AG09309 (cell line): ENCODE results near the gene FIP1L1.
A peak's percentile ranks its signal among the peaks of the same experiment; 100 is the strongest.
"Not testable (repeated sequence)": the region's sequence is repeated elsewhere in the genome, so short reads cannot be mapped to it uniquely, and the experiment has no call there.

Experiments used
- DNase-seq: peaks from one replicate; pipeline ENCODE4 v3.0.0-alpha.2; 2010; ENCODE audit warnings: low read depth
- H3K4me3 ChIP-seq: 2 replicates; pipeline ENCODE4 v1.5.1; 2011; ENCODE audit warnings: mild to moderate bottlenecking, low read depth, low read length, moderate library complexity; ENCODE audit not compliant: control insufficient read depth
- TF ChIP-seq, protein P1 (sequence below): IDR thresholded peaks from 2 replicates; pipeline ENCODE4 v1.5.1; 2011; ENCODE audit warnings: mild to moderate bottlenecking, low read depth, low read length, inconsistent platforms; ENCODE audit not compliant: insufficient read depth, control insufficient read depth; ENCODE audit errors: missing control alignments

Gene FIP1L1

DNA sequence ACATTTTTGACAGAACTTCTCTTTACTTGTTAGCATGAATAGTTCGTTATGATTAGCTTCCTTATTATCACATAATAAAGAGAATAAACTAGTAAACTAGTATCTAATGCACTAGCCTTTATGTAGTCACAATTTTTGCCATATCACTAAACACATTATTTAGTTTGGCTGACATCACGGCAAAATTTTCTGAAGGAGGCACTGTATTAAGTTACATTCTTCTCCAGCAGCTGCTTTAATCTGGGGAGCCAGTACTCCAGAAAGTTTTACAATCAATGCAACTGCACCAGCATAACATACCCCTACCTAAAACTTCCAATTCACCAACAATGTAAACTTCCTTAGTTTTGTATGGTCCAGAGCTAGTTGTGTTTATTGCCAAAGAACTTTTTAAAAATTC, 87.8 kb downstream of the FIP1L1 start:
- no peak for DNase-seq
- TF ChIP-seq, protein P1, sequence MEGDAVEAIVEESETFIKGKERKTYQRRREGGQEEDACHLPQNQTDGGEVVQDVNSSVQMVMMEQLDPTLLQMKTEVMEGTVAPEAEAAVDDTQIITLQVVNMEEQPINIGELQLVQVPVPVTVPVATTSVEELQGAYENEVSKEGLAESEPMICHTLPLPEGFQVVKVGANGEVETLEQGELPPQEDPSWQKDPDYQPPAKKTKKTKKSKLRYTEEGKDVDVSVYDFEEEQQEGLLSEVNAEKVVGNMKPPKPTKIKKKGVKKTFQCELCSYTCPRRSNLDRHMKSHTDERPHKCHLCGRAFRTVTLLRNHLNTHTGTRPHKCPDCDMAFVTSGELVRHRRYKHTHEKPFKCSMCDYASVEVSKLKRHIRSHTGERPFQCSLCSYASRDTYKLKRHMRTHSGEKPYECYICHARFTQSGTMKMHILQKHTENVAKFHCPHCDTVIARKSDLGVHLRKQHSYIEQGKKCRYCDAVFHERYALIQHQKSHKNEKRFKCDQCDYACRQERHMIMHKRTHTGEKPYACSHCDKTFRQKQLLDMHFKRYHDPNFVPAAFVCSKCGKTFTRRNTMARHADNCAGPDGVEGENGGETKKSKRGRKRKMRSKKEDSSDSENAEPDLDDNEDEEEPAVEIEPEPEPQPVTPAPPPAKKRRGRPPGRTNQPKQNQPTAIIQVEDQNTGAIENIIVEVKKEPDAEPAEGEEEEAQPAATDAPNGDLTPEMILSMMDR: no peak
- H3K4me3 ChIP-seq: no peak overlapping the region

DNA sequence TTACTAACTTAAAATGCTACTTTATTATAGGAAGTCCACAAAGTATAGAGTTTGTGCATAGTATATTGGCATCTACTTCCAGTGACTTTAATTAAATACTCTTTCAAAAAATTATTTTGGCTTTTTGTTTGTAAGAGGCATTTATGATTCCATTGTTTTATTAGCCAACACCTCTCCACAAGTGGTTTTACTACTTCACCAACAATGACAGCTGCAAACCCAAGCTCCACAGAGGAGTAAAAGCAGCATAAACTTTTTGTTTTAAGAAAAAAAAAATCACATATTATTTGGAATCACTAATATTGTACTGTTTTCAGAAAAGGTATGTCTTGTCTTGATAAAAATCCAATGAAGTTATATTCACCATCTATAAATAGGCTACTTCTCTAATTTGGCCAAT, 88.5 kb downstream of the FIP1L1 start:
- TF ChIP-seq, protein P1: no peak
- no peak overlapping the region for H3K4me3 ChIP-seq
- no peak for DNase-seq

DNA sequence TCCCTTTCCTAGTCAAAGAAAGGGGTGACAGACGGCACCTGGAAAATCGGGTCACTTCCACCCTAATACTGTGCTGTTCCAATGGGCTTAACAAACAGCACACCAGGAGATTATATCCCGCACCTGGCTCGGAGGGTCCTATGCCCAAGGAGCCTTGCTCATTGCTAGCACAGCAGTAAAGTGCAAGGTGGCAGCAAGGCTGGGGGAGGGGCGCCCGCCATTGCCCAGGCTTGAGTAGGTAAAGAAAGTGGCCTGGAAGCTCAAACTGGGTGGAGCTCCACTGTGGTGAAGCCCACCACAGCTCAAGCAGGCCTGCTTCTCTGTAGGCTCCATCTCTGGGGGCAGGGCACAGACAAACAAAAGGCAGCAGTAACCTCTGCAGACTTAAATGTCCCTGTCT, 89.1 kb downstream of the FIP1L1 start:
- not testable (repeated sequence) for DNase-seq

GRCh38 chr4:53476232-53477037, 99.0 kb downstream of the FIP1L1 start:
- DNase-seq: peak; percentile 99
- no peak overlapping the region for H3K4me3 ChIP-seq
- TF ChIP-seq, protein P1: no peak

More for the DNA sequence above, 89.1 kb downstream of the FIP1L1 start:
- H3K4me3 ChIP-seq: not testable (repeated sequence)

- TF ChIP-seq, protein P1: no peak
Observed at GRCh38 chr4:53477038-53477565, 99.7 kb downstream of the FIP1L1 start.

DNA sequence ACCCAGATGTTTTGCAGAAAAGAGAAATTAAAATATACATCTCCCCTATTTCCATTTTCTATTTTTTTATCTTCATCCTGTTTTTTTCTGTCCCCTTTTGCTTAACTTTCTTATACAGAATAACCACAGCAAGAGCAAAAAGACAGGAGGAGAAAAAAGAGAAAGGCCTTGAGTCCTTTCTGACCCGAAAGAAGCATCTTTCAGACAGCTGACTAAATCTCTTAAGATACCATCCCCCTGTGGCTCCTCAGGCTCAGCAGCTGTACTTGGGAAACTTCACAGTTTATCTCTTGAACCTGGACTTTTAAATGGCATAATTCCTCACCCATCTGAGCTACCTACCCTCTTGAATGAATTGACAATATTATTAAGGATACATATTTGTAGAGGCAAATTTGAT, 100.2 kb downstream of the FIP1L1 start:
- DNase-seq: no peak
- TF ChIP-seq, protein P1: no peak
- H3K4me3 ChIP-seq: no peak overlapping the region

More at GRCh38 chr4:53477038-53477565, 99.7 kb downstream of the FIP1L1 start:
- no peak overlapping the region for H3K4me3 ChIP-seq
- DNase-seq: no peak

DNA sequence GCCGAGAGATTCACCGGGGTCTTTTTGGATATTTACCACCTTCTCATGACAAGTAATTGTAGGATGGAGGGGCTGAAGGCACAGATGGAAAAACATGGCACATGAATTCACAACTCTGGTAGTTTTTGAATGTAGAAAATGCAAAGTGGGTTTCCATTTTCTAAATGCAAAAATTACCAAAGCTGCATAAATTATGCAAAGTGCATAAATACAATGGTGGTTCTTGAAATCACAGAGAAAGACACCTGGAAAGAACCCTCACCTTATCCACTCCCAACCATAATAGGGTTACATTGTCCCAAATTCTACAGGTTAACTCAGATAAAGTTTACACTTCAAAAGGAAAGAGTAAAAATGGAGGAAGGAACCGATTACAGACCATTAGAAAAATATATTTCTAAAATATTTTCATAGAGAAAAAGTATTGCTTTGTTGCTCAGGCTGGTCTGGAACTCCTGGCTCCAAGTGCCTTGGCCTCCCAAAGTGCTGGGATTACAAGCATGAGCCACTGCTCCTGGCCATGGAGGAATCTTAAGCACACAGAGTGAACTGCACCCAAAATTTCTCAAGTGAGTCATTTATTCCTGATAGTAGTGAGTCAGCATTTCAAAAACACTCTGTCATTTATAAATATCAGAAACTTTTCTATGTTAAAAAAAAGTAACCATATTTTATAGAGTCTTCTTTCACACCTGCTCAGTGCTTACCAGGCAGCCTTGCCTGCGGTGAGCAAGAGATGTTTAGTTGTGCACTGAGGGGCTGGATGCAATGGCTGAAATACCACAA, 101.4 kb downstream of the FIP1L1 start:
- no peak overlapping the region for H3K4me3 ChIP-seq
- TF ChIP-seq, protein P1: no peak
- DNase-seq: peak; percentile 85
